Retinal pigment epithelial cell (primary cell): Measurements from ENCODE around the gene ZNF217.
"Not testable (repeated sequence)": the region's sequence is repeated elsewhere in the genome, so short reads cannot be mapped to it uniquely, and the experiment has no call there.

Source experiments
- DNase-seq: peaks from one replicate; pipeline ENCODE4 v3.0.0-alpha.2; 2010; ENCODE audit warnings: low read depth
- H3K4me3 ChIP-seq: 2 replicates; pipeline ENCODE4 v1.5.1; 2011; ENCODE audit warnings: mild to moderate bottlenecking, low read length, control low read depth, moderate library complexity
- CTCF ChIP-seq: conservative IDR thresholded peaks from 2 replicates; pipeline ENCODE4 v1.5.1; 2011; ENCODE audit warnings: low read depth, low read length, control low read depth, inconsistent platforms

The ZNF217 gene

DNA sequence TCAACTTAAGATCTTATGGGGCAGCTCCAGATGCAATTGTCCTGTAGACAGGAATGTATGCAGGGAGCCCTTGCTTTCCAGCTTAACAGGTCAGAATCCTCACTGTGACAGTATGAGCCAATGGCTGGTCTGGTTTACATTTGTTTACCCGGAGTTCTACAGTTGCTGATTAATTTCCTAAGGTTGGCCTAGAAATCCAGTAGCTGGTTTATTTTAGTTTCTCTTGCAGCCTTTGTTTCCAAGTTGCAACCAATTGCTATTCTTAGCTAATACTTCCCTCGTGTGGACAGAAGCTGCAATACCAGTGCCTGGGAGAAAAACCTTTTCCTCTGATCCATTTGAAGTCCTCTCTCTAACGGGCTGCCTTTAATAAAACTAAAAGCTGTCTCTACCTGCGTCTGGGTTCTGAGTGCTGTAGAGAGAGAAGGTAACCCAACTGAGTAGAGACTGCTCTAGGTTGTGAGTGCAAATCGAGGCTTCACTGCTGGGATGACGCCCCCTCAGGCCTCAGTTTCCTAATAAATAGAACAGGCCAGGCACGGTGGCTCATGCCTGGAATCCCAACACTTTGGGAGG lies 45.9 kb downstream of the ZNF217 start:
- DNase-seq = peak; percentile 24
- TF ChIP-seq CTCF = peak; percentile 91
- H3K4me3 ChIP-seq = no peak overlapping the region

- no peak overlapping the region for H3K4me3 ChIP-seq
- DNase-seq = no peak
- TF ChIP-seq CTCF = no peak
Measured at GRCh38 chr20:53539516-53539915, 54.1 kb downstream of the ZNF217 start.

GRCh38 chr20:53536382-53536781 lies 57.3 kb downstream of the ZNF217 start:
- not testable (repeated sequence) for DNase-seq, H3K4me3 ChIP-seq

DNA sequence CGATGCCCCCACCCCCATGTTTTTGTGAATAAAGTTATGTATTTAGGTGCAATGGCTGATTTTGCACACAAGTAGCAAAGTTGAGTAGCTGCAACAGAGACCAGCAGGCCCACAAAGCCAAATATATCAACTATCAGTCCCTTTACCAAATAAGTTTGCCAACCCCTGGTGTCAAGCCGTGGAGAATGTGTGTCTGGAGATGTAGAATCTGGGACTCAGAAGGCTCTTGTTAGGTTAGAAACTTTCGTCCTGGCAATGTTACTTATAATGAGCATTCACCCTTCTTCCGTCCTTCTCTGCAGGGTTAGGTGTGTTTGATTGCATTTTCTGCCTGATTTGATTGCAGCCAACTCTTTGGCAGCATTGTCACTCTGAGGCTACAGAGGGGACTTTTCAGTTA lies 57.8 kb downstream of the ZNF217 start:
- DNase-seq = no peak
- H3K4me3 ChIP-seq = no peak overlapping the region
- no peak for TF ChIP-seq CTCF

- no peak for TF ChIP-seq CTCF
- no peak overlapping the region for H3K4me3 ChIP-seq
- no peak for DNase-seq
Measured at GRCh38 chr20:53534037-53534436, 59.6 kb downstream of the ZNF217 start.

DNA sequence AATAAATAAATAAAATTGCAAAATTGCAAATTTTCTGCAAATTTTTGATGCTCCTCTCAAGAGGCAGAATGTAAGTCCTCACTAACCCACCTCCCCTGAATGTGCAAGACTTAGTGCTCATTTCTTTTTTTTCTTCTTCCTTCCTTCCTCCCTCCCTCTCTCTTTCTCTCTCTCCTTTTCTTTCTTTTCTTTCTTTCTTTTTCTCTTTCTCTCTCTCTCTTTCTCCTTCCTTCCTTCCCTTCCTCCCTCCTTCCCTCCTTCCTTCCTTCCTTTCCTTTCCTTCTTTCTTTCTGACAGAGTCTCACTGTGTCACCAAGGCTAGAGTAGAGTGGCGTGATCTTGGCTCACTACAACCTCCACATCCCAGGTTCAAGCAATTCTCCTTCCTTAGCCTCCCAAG lies 60.1 kb downstream of the ZNF217 start:
- TF ChIP-seq CTCF = no peak
- no peak for DNase-seq
- no peak overlapping the region for H3K4me3 ChIP-seq

DNA sequence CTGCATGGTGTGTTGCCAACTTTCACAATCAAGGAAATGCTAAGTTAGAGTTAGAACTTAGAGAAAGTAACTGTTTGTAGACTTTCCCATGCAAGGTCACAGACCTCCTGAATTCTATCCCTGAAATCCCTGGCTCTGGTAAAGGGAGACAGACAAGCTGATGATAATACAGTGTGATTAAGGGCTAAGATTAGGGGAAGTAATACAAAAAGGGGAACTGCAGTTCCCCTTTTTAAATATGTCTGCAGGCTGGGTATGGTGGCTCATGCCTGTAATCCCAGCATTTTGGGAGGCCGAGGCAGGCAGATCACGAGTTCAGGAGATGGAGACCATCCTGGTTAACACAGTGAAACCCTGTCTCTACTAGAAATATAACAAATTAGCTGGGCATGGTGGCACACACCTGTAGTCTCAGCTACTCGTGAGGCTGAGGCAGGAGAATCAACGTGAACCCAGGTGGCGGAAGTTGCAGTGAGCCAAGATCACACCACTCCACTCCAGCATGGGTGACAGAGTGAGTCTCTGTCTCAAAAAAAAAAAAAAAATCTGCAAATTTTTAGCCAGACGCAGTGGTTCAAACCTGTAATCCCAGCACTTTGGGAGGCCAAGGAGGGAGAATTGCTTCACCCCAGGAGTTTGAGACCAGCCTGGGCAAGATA lies 60.9 kb downstream of the ZNF217 start:
- not testable (repeated sequence) for H3K4me3 ChIP-seq, DNase-seq

- H3K4me3 ChIP-seq = no peak overlapping the region
- no peak for DNase-seq
- TF ChIP-seq CTCF = no peak
Measured at GRCh38 chr20:53530440-53530839, 63.2 kb downstream of the ZNF217 start.
